ENCODE measurements around the gene IPO11.
"Not testable (repeated sequence)": the region's sequence is repeated elsewhere in the genome, so short reads cannot be mapped to it uniquely, and the experiment has no call there.

IPO11 gene

DNA sequence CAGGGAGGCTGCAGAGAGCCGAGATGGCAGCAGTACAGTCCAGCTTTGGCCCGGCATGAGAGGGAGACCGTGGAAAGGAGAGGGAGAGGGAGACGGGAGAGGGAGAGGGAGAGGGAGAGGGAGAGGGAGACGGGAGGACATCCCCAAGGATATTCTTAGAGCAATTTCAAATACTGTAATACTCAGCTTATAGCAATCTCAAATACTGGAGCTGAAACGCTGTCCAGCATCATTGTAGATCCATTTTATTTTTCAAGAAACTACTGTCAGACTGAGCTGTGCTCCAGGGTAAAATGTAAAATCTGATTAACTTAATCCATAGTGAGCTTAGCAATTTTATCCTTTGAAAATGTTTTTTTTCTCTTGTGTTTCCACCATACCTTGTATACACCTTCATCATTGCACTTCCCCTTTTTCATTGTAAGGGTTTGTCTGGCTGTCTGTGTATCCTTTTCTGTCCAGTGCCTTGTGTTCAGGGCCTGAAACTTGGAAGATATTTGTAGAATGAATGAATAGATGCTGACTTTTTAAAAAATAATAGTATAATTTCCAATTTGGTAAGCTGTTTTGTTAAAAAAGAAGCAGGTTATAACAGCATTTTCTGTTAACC is 102.1 kb downstream of the IPO11 start:
- no peak for DNase-seq (ENCODE audit: low read depth)

- not testable (repeated sequence) for DNase-seq (ENCODE audit: low read depth)
Measured at GRCh38 chr5:62520812-62521211, 108.2 kb downstream of the IPO11 start.

DNA sequence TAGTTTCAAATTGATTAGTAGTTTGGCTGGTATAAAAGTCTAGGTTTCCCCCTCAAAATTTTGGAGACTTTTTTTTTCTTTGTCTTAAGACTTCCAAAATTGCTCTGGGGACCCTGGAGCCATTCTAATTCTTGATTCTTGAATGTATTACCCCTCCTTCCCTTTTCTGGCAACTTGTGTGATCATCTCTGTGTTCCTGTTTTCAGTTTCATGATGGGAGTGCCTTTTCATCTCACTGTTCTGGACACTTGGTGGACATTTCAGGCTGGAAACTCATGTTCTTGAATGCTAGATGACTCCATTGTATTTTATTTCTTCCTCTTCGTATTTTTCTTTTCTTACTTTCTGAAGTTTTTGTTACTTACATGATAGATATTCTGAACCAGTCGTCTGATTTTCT is 108.8 kb downstream of the IPO11 start:
- no peak for DNase-seq (ENCODE audit: low read depth)

DNA sequence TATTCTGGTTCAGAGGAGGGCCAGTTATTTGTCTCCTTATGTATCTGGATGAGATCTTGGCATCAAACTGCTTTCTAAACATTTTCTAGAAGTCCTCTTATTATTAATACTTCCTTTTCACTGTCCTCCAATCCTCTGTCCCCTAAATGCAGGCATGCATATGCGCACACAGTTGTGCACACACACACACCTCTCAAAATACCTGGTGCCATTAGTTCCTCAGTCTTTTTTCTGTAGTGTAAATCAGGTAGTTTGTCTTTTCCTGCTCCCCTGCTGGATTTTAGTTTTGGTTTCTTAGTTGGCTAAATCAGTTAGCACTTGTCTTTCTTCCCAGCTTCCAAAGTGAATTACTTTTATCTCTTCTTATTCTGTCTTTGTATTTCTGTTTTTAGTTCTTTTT is 110.2 kb downstream of the IPO11 start:
- DNase-seq (ENCODE audit: low read depth): no peak

DNA sequence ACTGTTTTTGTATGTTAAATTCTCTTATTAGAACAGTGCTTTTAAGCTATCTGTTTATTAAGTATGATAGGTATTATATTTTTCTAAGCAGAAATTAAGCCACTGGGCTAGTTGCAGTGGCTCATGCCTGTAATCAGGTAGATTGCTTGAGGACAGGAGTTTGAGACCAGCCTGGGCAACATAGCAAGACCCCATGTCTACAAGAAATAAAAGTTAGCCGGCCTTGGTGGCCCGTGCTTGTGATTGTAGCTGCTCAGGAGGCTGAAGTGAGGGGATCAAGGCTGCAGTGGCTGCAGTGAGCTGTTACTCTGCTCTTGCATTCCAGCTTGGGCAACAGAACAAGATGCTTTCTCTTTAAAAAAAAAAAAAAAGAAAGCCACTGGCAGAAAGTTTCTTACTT is 121.0 kb downstream of the IPO11 start:
- DNase-seq (ENCODE audit: low read depth): no peak

GRCh38 chr5:62534461-62535236 is 122.1 kb downstream of the IPO11 start:
- no peak for DNase-seq (ENCODE audit: low read depth)

DNA sequence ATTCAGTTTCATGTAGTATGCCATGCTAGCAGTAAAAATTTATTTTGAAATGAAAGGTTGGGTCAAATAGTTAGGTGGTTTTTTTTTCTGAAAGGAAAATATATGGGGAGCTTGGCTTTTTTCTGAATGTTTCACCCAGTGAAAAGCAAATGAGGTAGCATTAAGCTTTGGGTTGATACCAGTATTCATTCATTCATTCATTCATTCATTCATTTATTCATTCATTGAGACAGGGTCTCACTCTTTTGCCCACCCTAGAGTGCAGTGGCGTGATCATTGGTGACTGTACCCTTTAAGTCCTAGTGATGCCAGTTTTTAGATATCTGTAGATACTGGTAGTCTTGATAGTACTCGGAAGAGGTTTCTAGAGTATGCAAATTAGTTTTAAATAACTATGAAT is 123.7 kb downstream of the IPO11 start:
- DNase-seq (ENCODE audit: low read depth): no peak

DNA sequence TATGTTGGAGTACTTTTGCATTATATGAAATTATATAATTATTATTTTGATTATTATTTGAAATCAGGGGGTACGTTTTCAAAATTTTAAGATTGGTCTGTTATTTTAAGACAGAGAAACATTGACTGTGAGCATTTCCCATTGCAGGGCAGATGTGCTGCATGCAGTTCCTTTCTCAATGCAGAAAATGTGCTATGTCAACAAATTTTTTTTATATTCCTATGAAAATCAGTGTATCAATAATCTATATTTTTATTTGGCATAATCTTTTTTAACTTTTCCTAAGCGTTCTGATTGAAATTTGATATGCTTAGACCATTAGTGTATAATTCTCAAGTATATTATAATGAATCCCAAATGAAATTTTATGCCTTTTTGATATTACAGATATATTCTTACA is 124.2 kb downstream of the IPO11 start:
- DNase-seq (ENCODE audit: low read depth): no peak

GRCh38 chr5:62538017-62538942 is 125.7 kb downstream of the IPO11 start:
- DNase-seq (ENCODE audit: low read depth): peak; percentile 1

GRCh38 chr5:62542720-62543119 is 130.2 kb downstream of the IPO11 start:
- no peak for DNase-seq (ENCODE audit: low read depth)

DNA sequence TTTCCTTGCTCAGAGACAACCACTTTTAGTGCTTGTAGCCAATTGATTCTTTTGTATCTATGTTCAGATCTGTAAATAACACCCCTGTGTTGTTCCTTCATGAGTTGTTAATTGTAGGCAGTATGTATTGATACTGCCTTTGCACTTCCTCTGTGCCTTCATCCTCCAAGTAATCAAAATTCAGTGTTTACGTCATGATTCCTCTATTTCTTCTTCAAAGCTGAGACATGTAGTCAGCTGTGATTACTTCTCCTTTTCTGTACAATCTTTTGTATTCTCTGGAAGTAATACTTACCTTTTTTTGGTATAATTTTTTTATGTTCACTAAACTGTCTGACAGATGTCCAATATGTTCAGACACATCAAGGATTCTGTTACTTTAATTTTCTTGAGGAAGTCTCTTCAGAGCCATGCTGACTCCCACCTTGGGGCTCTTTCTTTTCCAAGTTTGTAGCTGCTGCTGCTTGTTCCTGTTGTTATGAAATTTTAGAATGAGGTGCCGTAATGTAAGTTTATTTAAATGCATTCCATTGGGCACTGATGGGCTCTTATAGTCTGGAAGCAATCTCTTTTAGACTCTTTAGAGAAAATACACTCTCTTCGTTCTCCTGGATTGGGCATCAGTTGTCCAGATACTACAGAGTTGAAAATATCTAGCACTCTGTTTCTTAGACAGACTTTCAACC is 135.5 kb downstream of the IPO11 start:
- no peak for DNase-seq (ENCODE audit: low read depth)

DNA sequence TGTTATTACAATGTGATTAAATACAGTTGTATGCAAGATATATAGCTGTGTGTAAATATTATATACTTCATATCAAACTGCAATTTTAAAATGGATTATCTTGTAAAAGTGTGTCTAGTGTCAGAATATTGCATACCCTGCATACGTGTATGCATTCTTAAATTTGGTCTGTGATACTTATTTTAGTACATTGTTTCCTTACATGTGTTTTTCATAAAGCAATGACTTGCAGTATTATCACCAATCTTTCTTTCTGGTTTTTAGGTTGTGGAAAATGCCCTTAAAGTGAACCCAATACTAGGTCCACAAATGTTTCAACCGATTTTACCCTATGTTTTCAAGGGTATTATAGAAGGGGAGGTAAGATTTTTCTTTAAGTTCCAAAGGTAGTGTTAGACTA is 137.5 kb downstream of the IPO11 start:
- no peak for DNase-seq (ENCODE audit: low read depth)

DNA sequence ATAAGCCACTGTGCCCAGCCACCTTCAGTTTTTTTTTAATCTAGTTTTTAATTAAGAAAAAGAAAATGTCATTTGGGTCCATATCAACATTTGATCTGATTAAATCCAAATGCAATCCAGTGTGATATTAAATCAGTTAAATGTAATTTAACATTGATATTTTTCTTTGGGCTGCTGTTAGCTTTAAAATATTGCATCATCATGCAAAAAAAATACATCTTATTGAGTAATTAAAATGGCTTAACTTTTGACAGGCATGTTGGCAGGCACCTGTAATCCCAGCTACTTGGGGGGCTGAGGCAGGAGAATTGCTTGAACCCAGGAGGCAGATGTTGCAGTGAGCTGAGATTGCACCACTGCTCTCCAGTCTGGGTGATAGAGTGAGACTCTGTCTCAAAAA is 143.4 kb downstream of the IPO11 start:
- no peak for DNase-seq (ENCODE audit: low read depth)

- DNase-seq (ENCODE audit: low read depth): no peak
Measured at GRCh38 chr5:62558941-62559340, 146.4 kb downstream of the IPO11 start.

DNA sequence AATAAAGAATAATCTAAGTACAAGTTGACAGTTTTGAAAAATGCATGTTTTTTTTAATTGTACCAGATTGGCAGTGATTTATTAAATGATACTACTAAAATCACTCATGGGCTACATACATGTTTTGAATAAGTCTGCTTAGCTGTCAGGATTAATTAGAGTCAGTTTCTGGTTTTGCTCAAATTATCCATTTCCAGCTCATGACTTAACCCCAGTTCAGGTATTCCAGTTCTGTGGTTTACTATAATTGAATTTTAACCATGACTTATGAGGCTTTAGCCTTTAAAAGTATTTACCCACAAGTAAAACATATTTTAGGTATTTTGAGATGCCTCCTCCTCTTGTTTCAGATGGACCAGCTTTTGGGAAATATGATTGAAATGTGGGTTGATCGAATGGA is 148.2 kb downstream of the IPO11 start:
- DNase-seq (ENCODE audit: low read depth): no peak

- no peak for DNase-seq (ENCODE audit: low read depth)
Measured at GRCh38 chr5:62561896-62562295, 149.3 kb downstream of the IPO11 start.

DNA sequence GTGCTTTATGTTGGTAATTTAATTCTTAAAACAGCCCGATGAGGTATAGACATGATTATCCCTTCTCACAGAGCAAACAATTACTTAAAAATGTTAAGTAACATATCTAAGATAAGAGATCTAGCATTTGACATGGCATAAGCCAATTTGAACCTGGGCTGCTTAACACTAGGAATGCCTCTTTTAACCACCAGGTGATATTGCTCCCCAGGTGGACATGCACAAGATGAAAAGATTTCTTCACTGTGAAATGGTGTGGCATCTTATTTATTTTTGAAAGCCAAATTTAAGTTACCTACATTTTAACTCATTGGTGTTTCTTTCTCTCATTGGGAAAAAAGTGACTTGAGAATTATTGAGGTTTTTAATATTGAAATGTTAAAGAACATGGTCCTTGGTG is 150.3 kb downstream of the IPO11 start:
- DNase-seq (ENCODE audit: low read depth): no peak

DNA sequence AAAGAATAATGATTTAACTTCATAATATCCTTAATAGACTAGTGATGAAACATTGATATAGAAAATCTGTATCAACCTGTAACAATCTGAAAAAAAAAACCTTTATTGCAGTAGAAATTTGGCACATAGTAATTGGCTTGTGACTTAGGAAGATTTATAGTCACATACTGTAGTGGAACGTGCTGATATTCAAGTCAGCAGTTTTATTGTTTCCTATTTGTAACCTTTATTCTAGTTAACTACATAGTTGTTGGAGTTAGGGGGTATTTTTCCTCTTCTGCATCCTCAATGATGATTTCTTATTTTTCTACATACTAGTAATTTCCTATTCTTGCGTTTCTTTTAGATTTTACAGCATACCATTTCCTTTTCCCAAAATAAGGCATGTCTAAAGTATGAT is 151.5 kb downstream of the IPO11 start:
- no peak for DNase-seq (ENCODE audit: low read depth)

GRCh38 chr5:62565740-62566139 is 153.2 kb downstream of the IPO11 start:
- not testable (repeated sequence) for DNase-seq (ENCODE audit: low read depth)

- no peak for DNase-seq (ENCODE audit: low read depth)
Measured at GRCh38 chr5:62568143-62568542, 155.6 kb downstream of the IPO11 start.

DNA sequence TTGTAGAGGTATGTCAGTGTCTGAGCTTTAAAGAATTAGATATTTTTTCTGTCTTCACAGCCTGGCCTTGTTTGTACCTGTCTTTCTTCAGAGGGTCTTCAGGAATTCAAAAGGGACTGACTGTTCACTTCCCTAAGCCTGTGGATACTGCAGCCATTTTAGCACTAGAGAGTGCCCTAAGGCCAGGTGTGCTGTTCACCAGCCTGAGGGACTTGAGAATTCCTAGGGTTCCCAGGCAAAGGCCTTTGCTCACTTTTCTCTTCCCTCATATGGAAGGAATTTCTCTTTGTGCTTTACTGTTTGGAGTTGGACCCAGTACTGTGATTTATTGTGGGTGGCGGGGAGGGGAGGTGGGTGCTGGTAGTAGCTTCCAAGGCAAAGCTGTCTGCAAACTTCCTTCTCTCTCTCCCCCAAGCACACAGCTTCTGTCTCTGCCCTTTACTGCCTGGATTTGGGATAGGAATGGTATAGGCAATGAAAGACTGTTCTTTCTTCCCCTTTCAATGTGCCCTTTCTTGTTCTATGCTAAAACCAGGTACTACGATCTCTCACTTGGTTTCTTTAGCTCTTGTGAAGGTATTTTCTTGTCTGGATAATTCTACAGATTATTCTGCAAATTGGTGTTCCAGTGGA is 156.4 kb downstream of the IPO11 start:
- DNase-seq (ENCODE audit: low read depth): no peak

DNA sequence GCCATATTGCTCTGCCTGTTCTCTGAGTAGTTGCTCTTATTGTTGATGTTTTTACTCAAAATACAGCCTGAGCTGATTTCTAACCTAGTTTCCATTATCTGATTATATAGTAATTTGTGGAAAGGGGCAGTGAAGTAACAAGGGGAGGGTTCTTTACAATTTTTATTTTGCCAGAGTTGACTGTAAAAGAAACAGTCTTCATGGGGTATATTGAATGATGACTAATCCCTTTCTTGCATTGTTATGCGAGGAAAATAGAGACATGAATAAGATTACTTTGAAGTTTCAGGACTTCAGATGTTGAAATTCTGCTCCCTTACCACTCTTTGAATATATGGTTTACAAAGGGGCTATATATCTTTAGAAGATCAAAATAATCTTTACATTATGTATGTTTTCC is 156.9 kb downstream of the IPO11 start:
- DNase-seq (ENCODE audit: low read depth): no peak

Measured in activated T-cell treated with anti-CD3 and anti-CD28 coated beads for 48 hours (primary cell).